Ascending aorta (tissue), 2 donors: ENCODE data around the gene ULK3. TPM values are rescaled to one million over a fixed set of nuclear protein-coding genes. Genes with fewer than 3 reads are reported as not detected.

Experiments used
- DNase-seq, 2 donors: peaks; one replicate each; pipeline ENCODE4 v3.0.0-alpha.2; 2019; ENCODE audit warnings: low spot score in 2 of 2
- H3K27ac ChIP-seq, 2 donors: fragments of 200-600 bp; sonication (generic); one replicate each; pipeline ENCODE4 v1.5.1; 2016 to 2017; ENCODE audit warnings: mild to moderate bottlenecking in 1 of 2
- H3K27me3 ChIP-seq: fragments of 200-600 bp; sonication (generic); one replicate; pipeline ENCODE4 v1.5.1; 2017
- H3K36me3 ChIP-seq, 2 donors: fragments of 200-600 bp; sonication (generic); one replicate each; pipeline ENCODE4 v1.5.1; 2016
- H3K4me1 ChIP-seq, 2 donors: fragments of 200-600 bp; sonication (generic); one replicate each; pipeline ENCODE4 v1.5.1; 2016 to 2017; ENCODE audit warnings: mild to moderate bottlenecking in 1 of 2
- H3K4me3 ChIP-seq, 2 donors: fragments of 200-600 bp; sonication (generic); one replicate each; pipeline ENCODE4 v1.5.1; 2016 to 2017; ENCODE audit warnings: mild to moderate bottlenecking in 1 of 2
- H3K9me3 ChIP-seq, 2 donors: fragments of 200-600 bp; sonication (generic); one replicate each; pipeline ENCODE4 v1.5.1; 2016
- CTCF ChIP-seq, 3 experiments: fragments of 200-600 bp in 2 of 3; fragments of 450-650 bp in 1 of 3; sonication (generic) in 2 of 3; IDR thresholded peaks; one replicate each; pipeline ENCODE4 v1.5.1; 2016 to 2019; ENCODE audit warnings: antibody characterized with exemption in 3 of 3, mild to moderate bottlenecking in 1 of 3, moderate library complexity in 1 of 3
- intact Hi-C: fragments of 100-400 bp; cut with DNase I; formaldehyde crosslinking; loops from one replicate; pipeline ENCODE4 v1.15.1; 2023
- total RNA-seq: library from RNA; depleted of rRNA; stranded (reverse); fragments of >200 nt; gene quantifications from one replicate; pipeline ENCODE4 v1.1.0, GENCODE V29; 2016

ULK3 gene
- total RNA-seq, 1 donor from 2014 or later: 54.0 TPM

GRCh38 chr15:74843891-74844299 lies 939 bp upstream of the ULK3 start:
- intact Hi-C loops: loop anchor here (1.0 to 5.0 kb wide), 4 partner anchors 29 to 108 kb away; partner anchors contain the start of genes COX5A, FAM219B and SCAMP2
- DNase-seq: no peak
- Histone ChIP-seq H3K9me3 (no peaks in the 10 kb centered on the region), H3K4me3 (peak overlapping the region in 1 of 2 donors; percentile 70), H3K4me1 (peaks cover 4 to 7% of the 10 kb centered on the region in 2 donors), H3K27me3 (no peaks in the 10 kb centered on the region), H3K27ac (peak overlapping the region; percentile 74 to 78), H3K36me3 (peaks cover 23 to 34% of the 10 kb centered on the region in 2 donors)
- no peak for TF ChIP-seq CTCF (IDR thresholded peaks at IDR 0.05)

- Histone ChIP-seq H3K36me3 (peaks cover 21 to 29% of the 10 kb centered on the region in 2 donors), H3K27ac (peak overlapping the region; percentile 74 to 78), H3K9me3 (no peaks in the 10 kb centered on the region), H3K27me3 (no peaks in the 10 kb centered on the region), H3K4me1 (peaks cover 4 to 7% of the 10 kb centered on the region in 2 donors), H3K4me3 (peak overlapping the region; percentile 70 to 95)
- no peak for DNase-seq
- intact Hi-C loops: loop anchor here (1.0 to 5.0 kb wide), 4 partner anchors 29 to 109 kb away; partner anchors contain the start of genes COX5A, FAM219B and SCAMP2
- no peak for TF ChIP-seq CTCF (IDR thresholded peaks at IDR 0.05)
Measured at GRCh38 chr15:74843445-74843828, 481 bp upstream of the ULK3 start.

- H3K27ac ChIP-seq: peak overlapping the region in 1 of 2 donors; percentile 75
- no peaks in the 10 kb centered on the region for H3K27me3 ChIP-seq
- H3K4me3 ChIP-seq: peak overlapping the region; percentile 70 to 95
- H3K9me3 ChIP-seq: no peaks in the 10 kb centered on the region
- intact Hi-C loops: loop anchor here (2.0 to 5.0 kb wide), 3 partner anchors 31 to 110 kb away; partner anchors contain the start of genes COX5A and SCAMP2
- no peak for TF ChIP-seq CTCF (IDR thresholded peaks at IDR 0.05)
- H3K4me1 ChIP-seq: peaks cover 4 to 7% of the 10 kb centered on the region in 2 donors
- peaks cover 15 to 22% of the 10 kb centered on the region in 2 donors for H3K36me3 ChIP-seq
- DNase-seq: no peak
Measured at GRCh38 chr15:74841891-74842373, 1.0 kb downstream of the ULK3 start.

- Histone ChIP-seq H3K4me3 (no peak overlapping the region), H3K27ac (no peak overlapping the region), H3K27me3 (no peaks in the 10 kb centered on the region), H3K9me3 (no peaks in the 10 kb centered on the region), H3K4me1 (peaks cover 4 to 7% of the 10 kb centered on the region in 2 donors), H3K36me3 (peaks cover 15 to 27% of the 10 kb centered on the region in 2 donors)
- intact Hi-C loops: loop anchor here (5.0 kb wide), 2 partner anchors 96 to 111 kb away; partner anchors contain the start of gene COX5A
- DNase-seq: no peak
- TF ChIP-seq CTCF (IDR thresholded peaks at IDR 0.05): no peak
Measured at GRCh38 chr15:74840851-74841775, 1.8 kb downstream of the ULK3 start.

GRCh38 chr15:74839526-74840395 lies 3.2 kb downstream of the ULK3 start:
- no peaks in the 10 kb centered on the region for H3K9me3 ChIP-seq
- no peak for DNase-seq
- intact Hi-C loops: loop anchor here (5.0 kb wide), 2 partner anchors 98 to 113 kb away; partner anchors contain the start of gene COX5A
- no peak overlapping the region for H3K27ac ChIP-seq
- no peak for TF ChIP-seq CTCF (IDR thresholded peaks at IDR 0.05)
- peaks cover 4 to 7% of the 10 kb centered on the region in 2 donors for H3K4me1 ChIP-seq
- no peak overlapping the region for H3K4me3 ChIP-seq
- H3K27me3 ChIP-seq: no peaks in the 10 kb centered on the region
- H3K36me3 ChIP-seq: peaks cover 11 to 18% of the 10 kb centered on the region in 2 donors
